Thyroid gland (tissue), 4 donors: ENCODE measurements around the gene KANSL3. TPM values are rescaled to one million over a fixed set of nuclear protein-coding genes. Genes with fewer than 3 reads are reported as not detected.
A peak's percentile ranks its signal among the peaks of the same experiment; 100 is the strongest.

Experiments
- DNase-seq, 2 donors: peaks; one replicate each; pipeline ENCODE4 v3.0.0-alpha.2; 2019
- H3K27ac ChIP-seq, 3 donors: fragments of 200-600 bp; sonication (generic); 1 replicate in 2 of 3; 2 replicates in 1 of 3; pipeline ENCODE4 v1.5.1; 2016 to 2019; ENCODE audit warnings: mild to moderate bottlenecking in 1 of 3, moderate library complexity in 1 of 3
- H3K27me3 ChIP-seq: fragments of 200-600 bp; sonication (generic); one replicate; pipeline ENCODE4 v1.5.1; 2019
- H3K36me3 ChIP-seq, 2 donors: fragments of 200-600 bp; sonication (generic); one replicate each; pipeline ENCODE4 v1.5.1; 2016 to 2019
- H3K4me1 ChIP-seq, 2 donors: fragments of 200-600 bp; sonication (generic); one replicate each; pipeline ENCODE4 v1.5.1; 2017 to 2019
- H3K4me3 ChIP-seq, 3 donors: fragments of 200-600 bp; sonication (generic); replicated peaks in 1 of 3; 1 replicate in 2 of 3; 2 replicates in 1 of 3; pipeline ENCODE4 v1.5.1; 2016; ENCODE audit warnings: mild to moderate bottlenecking in 1 of 3
- H3K9me3 ChIP-seq: fragments of 200-600 bp; sonication (generic); one replicate; pipeline ENCODE4 v1.5.1; 2017
- CTCF ChIP-seq, 6 experiments: fragments of 200-600 bp in 3 of 6; fragments of 450-650 bp in 3 of 6; sonication (generic) in 3 of 6; IDR thresholded peaks; one replicate each; pipeline ENCODE4 v1.5.1; 2016 to 2019; ENCODE audit warnings: antibody characterized with exemption in 6 of 6, mild to moderate bottlenecking in 2 of 6, inconsistent platforms in 1 of 6, moderate library complexity in 1 of 6
- POLR2A ChIP-seq, 2 donors: fragments of 450-650 bp; IDR thresholded peaks; one replicate each; pipeline ENCODE4 v1.6.1; 2017; ENCODE audit warnings: antibody characterized with exemption in 2 of 2, mild to moderate bottlenecking in 2 of 2, moderate library complexity in 1 of 2
- WGBS, 2 donors: methylation state at CpG; one replicate each; pipeline ENCODE4 v1.1.5; 2017; 5-methylcytosine and 5-hydroxymethylcytosine counted together
- intact Hi-C: fragments of 100-400 bp; cut with DNase I; formaldehyde crosslinking; loops from one replicate; pipeline ENCODE4 v1.15.1; 2023
- total RNA-seq, 4 donors: library from RNA; depleted of rRNA; stranded (reverse); fragments of >200 nt; gene quantifications; one replicate each; pipeline ENCODE4 v1.2.3, GENCODE V29; 2016

The KANSL3 gene
- total RNA-seq, 4 donors from 2014 or later = 46.2 to 65.5 (median 55.8) TPM

- H3K27ac ChIP-seq = peak within 1 kb of the TSS in 1 of 3 donors; percentile 7
- H3K4me3 ChIP-seq = no peak within 1 kb of the TSS
- no peaks in the 10 kb centered on the region for H3K36me3 ChIP-seq
- H3K9me3 ChIP-seq = no peaks in the 10 kb centered on the region
- intact Hi-C loops = no loop called here
- no peaks in the 10 kb centered on the region for H3K27me3 ChIP-seq
- 26 to 32% methylated on average over 10 of the region's 10 CpGs for WGBS, 2 donors
- peak; percentile 42 to 50 for DNase-seq
- H3K4me1 ChIP-seq = peaks cover 4 to 5% of the 10 kb centered on the region in 2 donors
- TF ChIP-seq CTCF (IDR thresholded peaks at IDR 0.05) (no peak), POLR2A (IDR thresholded peaks at IDR 0.05) (peak in 1 of 2 donors; percentile 12)
These were observed 4.7 kb upstream of the KANSL3 start, which contains the start of gene FER1L5 for GRCh38 chr2:96642564-96643360. TSS of gene FER1L5 (plus strand) at chr2:96642764. CDS start at chr2:96642837, 73 bp downstream.

- Histone ChIP-seq H3K9me3 (no peaks in the 10 kb centered on the region), H3K4me3 (peak overlapping the region; percentile 2 to 70 (median 48)), H3K4me1 (peaks cover 32 to 34% of the 10 kb centered on the region in 2 donors), H3K36me3 (no peaks in the 10 kb centered on the region), H3K27me3 (no peaks in the 10 kb centered on the region), H3K27ac (peak overlapping the region; percentile 64 to 87 (median 85))
- intact Hi-C loops = loop anchor here (5.0 to 10.0 kb wide), 3 partner anchors 103 to 167 kb away; partner anchors contain the start of genes ARID5A and CNNM4
- WGBS, 2 donors = 1 to 2% methylated on average over 23 to 41 of the region's 50 CpGs
- TF ChIP-seq POLR2A (IDR thresholded peaks at IDR 0.05) = no peak
- TF ChIP-seq CTCF (IDR thresholded peaks at IDR 0.05) = no peak
- peak; percentile 85 for DNase-seq
These were observed 548 bp downstream of the KANSL3 start for GRCh38 chr2:96637385-96638143.

- TF ChIP-seq CTCF (IDR thresholded peaks at IDR 0.05) (no peak), POLR2A (IDR thresholded peaks at IDR 0.05) (no peak)
- Histone ChIP-seq H3K4me3 (peak overlapping the region in 1 of 3 donors; percentile 70), H3K4me1 (peaks cover 39 to 42% of the 10 kb centered on the region in 2 donors), H3K36me3 (no peaks in the 10 kb centered on the region), H3K27ac (peak overlapping the region in 1 of 3 donors; percentile 87), H3K9me3 (no peaks in the 10 kb centered on the region), H3K27me3 (no peaks in the 10 kb centered on the region)
- WGBS, 2 donors = 43 to 46% methylated on average over 12 to 14 of the region's 14 CpGs
- intact Hi-C loops = loop anchor here (5.0 to 10.0 kb wide), 3 partner anchors 102 to 168 kb away; partner anchors contain the start of genes ARID5A and CNNM4
- DNase-seq = peak; percentile 36 to 41
These were observed 1.5 kb downstream of the KANSL3 start for GRCh38 chr2:96636551-96637171.

- peaks cover 37 to 42% of the 10 kb centered on the region in 2 donors for H3K4me1 ChIP-seq
- TF ChIP-seq CTCF (IDR thresholded peaks at IDR 0.05) (no peak), POLR2A (IDR thresholded peaks at IDR 0.05) (no peak)
- no peak overlapping the region for H3K27ac ChIP-seq
- peaks cover 8 to 12% of the 10 kb centered on the region in 2 donors for H3K36me3 ChIP-seq
- no peak overlapping the region for H3K4me3 ChIP-seq
- no peak for DNase-seq
- no peaks in the 10 kb centered on the region for H3K27me3 ChIP-seq
- no peaks in the 10 kb centered on the region for H3K9me3 ChIP-seq
- 95 to 96% methylated on average over 9 of the region's 9 CpGs for WGBS, 2 donors
- intact Hi-C loops = loop anchor here (10.0 kb wide), 2 partner anchors 99 to 171 kb away; partner anchors contain the start of gene ARID5A
These were observed 4.5 kb downstream of the KANSL3 start for GRCh38 chr2:96633641-96634040.
